Measurements from ENCODE around the gene CCDC33.
A peak's percentile ranks its signal among the peaks of the same experiment; 100 is the strongest.

Gene CCDC33

GRCh38 chr15:74297887-74298286 is 61.8 kb downstream of the CCDC33 start:
- no peak overlapping the region for H3K4me3 ChIP-seq (ENCODE audit: low read depth, low read length)
- TF ChIP-seq CTCF (IDR thresholded peaks at IDR 0.05; ENCODE audit: insufficient read depth, low read depth, low read length, missing control alignments) = no peak
- DNase-seq (ENCODE audit: low read depth) = no peak

GRCh38 chr15:74300057-74300795 is 64.1 kb downstream of the CCDC33 start:
- no peak for TF ChIP-seq CTCF (IDR thresholded peaks at IDR 0.05; ENCODE audit: insufficient read depth, low read depth, low read length, missing control alignments)
- no peak for DNase-seq (ENCODE audit: low read depth)
- no peak overlapping the region for H3K4me3 ChIP-seq (ENCODE audit: low read depth, low read length)

GRCh38 chr15:74301583-74302361 is 65.6 kb downstream of the CCDC33 start:
- DNase-seq (ENCODE audit: low read depth) = no peak
- no peak for TF ChIP-seq CTCF (IDR thresholded peaks at IDR 0.05; ENCODE audit: insufficient read depth, low read depth, low read length, missing control alignments)
- H3K4me3 ChIP-seq (ENCODE audit: low read depth, low read length) = no peak overlapping the region

GRCh38 chr15:74302821-74303359 is 66.8 kb downstream of the CCDC33 start:
- peak; percentile 69 for TF ChIP-seq CTCF (IDR thresholded peaks at IDR 0.05; ENCODE audit: insufficient read depth, low read depth, low read length, missing control alignments)
- H3K4me3 ChIP-seq (ENCODE audit: low read depth, low read length) = no peak overlapping the region
- peak; percentile 53 for DNase-seq (ENCODE audit: low read depth)

- no peak for TF ChIP-seq CTCF (IDR thresholded peaks at IDR 0.05; ENCODE audit: insufficient read depth, low read depth, low read length, missing control alignments)
- DNase-seq (ENCODE audit: low read depth) = no peak
Observed at GRCh38 chr15:74303741-74304309, 67.7 kb downstream of the CCDC33 start.

GRCh38 chr15:74304431-74304830 is 68.3 kb downstream of the CCDC33 start:
- TF ChIP-seq CTCF (IDR thresholded peaks at IDR 0.05; ENCODE audit: insufficient read depth, low read depth, low read length, missing control alignments) = no peak
- DNase-seq (ENCODE audit: low read depth) = no peak
- H3K4me3 ChIP-seq (ENCODE audit: low read depth, low read length) = no peak overlapping the region

More at GRCh38 chr15:74303741-74304309, 67.7 kb downstream of the CCDC33 start:
- H3K4me3 ChIP-seq (ENCODE audit: low read depth, low read length) = no peak overlapping the region
